HCT116 (cell line): ENCODE data around the gene RAD21L1. TPM values are rescaled to one million over a fixed set of nuclear protein-coding genes. Genes with fewer than 3 reads are reported as not detected.
A peak's percentile ranks its signal among the peaks of the same experiment; 100 is the strongest.

Experiments
- ATAC-seq: fragments of 200-7000 bp; cut with Tn5 transposase; 2 replicates; pipeline ENCODE4 v1.9.1; 2020; ENCODE audit warnings: mild to moderate bottlenecking, moderate library complexity
- BruUV-seq: library from RNA; stranded (reverse); fragments of 400-500 nt; replicated peaks from 2 replicates; lab custom pipeline; 2021; lab: Mats Ljungman, UMichigan
- CTCF ChIA-PET: fragments of 300-600 bp; sonication (Branson Sonifier 250); formaldehyde crosslinking; loops from one replicate; lab custom pipeline; 2021; ENCODE audit warnings: antibody characterized with exemption; lab: Charles Lee
- POLR2A ChIA-PET: fragments of 300-600, 350-600 bp; sonication (Branson Sonifier 250); formaldehyde crosslinking; loops from one replicate; lab custom pipeline; 2021; ENCODE audit warnings: antibody characterized with exemption; lab: Charles Lee
- RAD21 ChIA-PET, 2 experiments: fragments of 300-600 bp; sonication (Branson Sonifier 250); formaldehyde crosslinking; loops; one replicate each; lab custom pipeline; 2023; ENCODE audit warnings: low total read pairs in 2 of 2; ENCODE audit not compliant: uncharacterized antibody in 2 of 2, unreplicated experiment in 2 of 2, low non-redundant PET in 1 of 2; lab: Charles Lee
- DNase-seq: peaks from one replicate; pipeline ENCODE4 v3.0.0-alpha.2; 2010; ENCODE audit warnings: low read depth, low spot score
- H2AFZ ChIP-seq: fragments of 200-600 bp; shearing (Covaris generic), sonication (generic); 2 replicates; pipeline ENCODE4 v1.6.1; 2017; ENCODE audit warnings: low read depth, mixed run types, mixed read lengths, antibody characterized with exemption, low read length; ENCODE audit not compliant: poor library complexity, severe bottlenecking
- H3K27ac ChIP-seq: 2 replicates; pipeline ENCODE4 v1.5.1; 2012; ENCODE audit warnings: low read depth, low read length
- H3K27me3 ChIP-seq: fragments of 200-600 bp; sonication (generic); 2 replicates; pipeline ENCODE4 v1.6.1; 2016; ENCODE audit warnings: mixed run types, low read length, mixed read lengths; ENCODE audit not compliant: insufficient read depth
- H3K36me3 ChIP-seq, 2 experiments: fragments of 200-500 bp in 1 of 2; fragments of 200-600 bp in 1 of 2; sonication (Bioruptor generic) in 1 of 2; sonication (generic) in 1 of 2; 2 replicates each; pipeline versions ENCODE4 v1.5.1 to v1.6.1; 2014 to 2016; ENCODE audit warnings: low read length in 2 of 2, inconsistent platforms in 1 of 2, mixed read lengths in 1 of 2, mixed run types in 1 of 2; ENCODE audit not compliant: insufficient read depth in 2 of 2, control insufficient read depth in 1 of 2
- H3K4me1 ChIP-seq, 2 experiments: fragments of 200-600 bp in 1 of 2; sonication (generic) in 1 of 2; 2 replicates each; pipeline versions ENCODE4 v1.5.1 to v1.6.1; 2012 to 2017; ENCODE audit warnings: low read length in 2 of 2, inconsistent platforms in 1 of 2, mild to moderate bottlenecking in 1 of 2, mixed read lengths in 1 of 2, mixed run types in 1 of 2, moderate library complexity in 1 of 2; ENCODE audit not compliant: insufficient read depth in 2 of 2, control insufficient read depth in 1 of 2
- H3K4me2 ChIP-seq: fragments of 200-600 bp; sonication (generic); 2 replicates; pipeline ENCODE4 v1.6.1; 2017; ENCODE audit warnings: mixed run types, low read length, mixed read lengths
- H3K4me3 ChIP-seq, 2 experiments: fragments of 200-600 bp in 1 of 2; sonication (generic) in 1 of 2; replicated peaks in 1 of 2; 2 replicates each; pipeline ENCODE4 v1.5.1; 2011 to 2016; ENCODE audit warnings: low read length in 2 of 2, control low read depth in 1 of 2, low read depth in 1 of 2, mild to moderate bottlenecking in 1 of 2, mixed read lengths in 1 of 2, mixed run types in 1 of 2
- H3K79me2 ChIP-seq: fragments of 200-600 bp; sonication (generic); 2 replicates; pipeline ENCODE4 v1.6.1; 2017; ENCODE audit warnings: mild to moderate bottlenecking, mixed run types, low read length, moderate library complexity, mixed read lengths; ENCODE audit not compliant: insufficient read depth
- H3K9ac ChIP-seq: fragments of 200-600 bp; sonication (generic); 2 replicates; pipeline ENCODE4 v1.6.1; 2016; ENCODE audit warnings: low read length, mixed read lengths
- H3K9me2 ChIP-seq: fragments of 200-600 bp; sonication (generic), shearing (Covaris generic); 2 replicates; pipeline ENCODE4 v1.6.1; 2017; ENCODE audit warnings: mixed run types, mild to moderate bottlenecking, moderate library complexity; ENCODE audit not compliant: insufficient read depth
- H3K9me3 ChIP-seq, 2 experiments: fragments of 200-500 bp in 1 of 2; fragments of 200-600 bp in 1 of 2; sonication (Bioruptor generic) in 1 of 2; sonication (generic) in 1 of 2; 2 replicates each; pipeline ENCODE4 v1.6.1; 2014 to 2017; ENCODE audit warnings: low read length in 2 of 2, mixed read lengths in 2 of 2, inconsistent platforms in 1 of 2, low read depth in 1 of 2, mild to moderate bottlenecking in 1 of 2, mixed run types in 1 of 2, moderate library complexity in 1 of 2; ENCODE audit not compliant: control insufficient read depth in 1 of 2, insufficient read depth in 1 of 2
- H4K20me1 ChIP-seq: fragments of 200-600 bp; sonication (generic), shearing (Covaris generic); 2 replicates; pipeline ENCODE4 v1.6.1; 2017; ENCODE audit warnings: mixed run types, mild to moderate bottlenecking, moderate library complexity; ENCODE audit not compliant: insufficient read depth
- POLR2AphosphoS5 ChIP-seq: IDR thresholded peaks from 2 replicates; pipeline ENCODE4 v1.6.1; 2011; ENCODE audit warnings: mild to moderate bottlenecking, low read depth, low read length, moderate library complexity
- SIN3A ChIP-seq: IDR thresholded peaks from 2 replicates; pipeline ENCODE4 v1.6.1; 2012; ENCODE audit warnings: low read depth
- SP1 ChIP-seq: IDR thresholded peaks from 2 replicates; pipeline ENCODE4 v1.6.1; 2012; ENCODE audit warnings: low read depth
- ZBTB33 ChIP-seq: IDR thresholded peaks from 2 replicates; pipeline ENCODE4 v1.6.1; 2011; ENCODE audit warnings: mild to moderate bottlenecking, low read length, moderate library complexity; ENCODE audit not compliant: insufficient replicate concordance; ENCODE audit errors: extremely low read depth
- ZFX ChIP-seq: fragments of 450-650 bp; IDR thresholded peaks from 2 replicates; pipeline ENCODE4 v1.6.1; 2017
- intact Hi-C: fragments of 100-400 bp; cut with micrococcal nuclease; formaldehyde crosslinking; loops from 2 replicates; pipeline ENCODE4 v1.10.0; 2022
- total RNA-seq: library from RNA; stranded (reverse); gene quantifications from one replicate; pipeline ENCODE4 v1.2.1, GENCODE V29; 2021; ENCODE audit not compliant: unreplicated experiment
- TF ChIP-seq, protein P1 (sequence below): IDR thresholded peaks from 2 replicates; pipeline ENCODE4 v1.6.1; 2012; ENCODE audit warnings: low read depth

The RAD21L1 gene
- total RNA-seq, 1 experiment from 2014 or later, result 0.17 TPM

DNA sequence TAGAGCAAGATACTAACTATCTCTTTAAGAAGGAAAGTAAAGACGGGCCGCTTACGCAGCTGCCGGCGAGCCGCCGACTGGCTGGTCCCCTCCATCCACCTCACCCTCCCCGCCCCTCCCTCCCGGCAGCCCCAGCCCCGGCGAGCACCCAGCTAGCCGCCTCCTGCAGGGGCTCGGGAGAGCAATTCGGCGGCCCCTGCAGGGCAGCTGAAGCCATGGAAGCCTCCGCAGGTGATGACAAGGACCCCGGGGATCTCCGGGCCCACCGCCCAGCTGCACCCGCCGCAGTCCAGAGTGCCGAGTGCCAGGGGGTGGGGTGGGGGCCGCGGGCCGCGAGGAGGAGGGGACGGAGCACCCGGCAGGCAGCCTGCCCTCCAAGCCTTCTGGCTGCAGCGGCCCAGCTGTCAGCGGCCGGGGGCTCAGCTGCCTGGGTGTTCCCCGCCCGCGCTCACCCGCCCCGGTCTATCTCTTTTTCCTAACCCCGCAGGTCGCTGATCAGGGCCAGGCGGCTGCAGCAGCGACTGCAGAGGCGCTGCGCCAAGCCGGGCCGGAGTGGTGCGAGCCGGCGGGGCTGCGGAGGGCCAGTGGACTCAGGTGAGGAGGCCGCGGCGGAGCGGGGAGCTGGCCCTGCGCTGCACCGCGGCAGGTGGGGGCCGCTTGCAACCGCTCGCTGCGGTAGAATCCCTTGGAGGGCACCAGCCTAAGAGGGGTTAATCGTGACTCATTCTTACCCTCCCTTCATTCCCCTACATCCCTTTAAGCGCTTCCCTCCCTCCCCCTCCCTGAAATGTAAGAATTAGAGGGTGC, 40.5 kb downstream of the RAD21L1 start, which contains the start of gene SNPH:
TSS of gene SNPH (plus strand) at position 128 of the 807 bp plus-strand sequence. CDS start 29,946 bp downstream, outside the sequence.
- H3K27me3 ChIP-seq, result no peaks in the 10 kb centered on the region
- no peaks in the 10 kb centered on the region for H3K9me3 ChIP-seq
- DNase-seq (peak; percentile 53), ATAC-seq (peak; percentile 93)
- BruUV-seq, result no TSS peak
- ChIA-PET RAD21 (interaction anchor here in 1 of 2 experiments (0.6 kb wide), 1 partner anchor 23 kb away, joined by 3 read pairs; no protein-coding TSS in a partner anchor), POLR2A (interaction anchor here (0.6 to 1.4 kb wide), 5 partner anchors 8 to 188 kb away, joined by 3 to 5 read pairs (median 3); no protein-coding TSS in a partner anchor), CTCF (no interaction called here)
- H4K20me1 ChIP-seq, result no peaks in the 10 kb centered on the region
- H3K27ac ChIP-seq, result peak within 1 kb of the TSS; percentile 38; the same call in 1 of the 2 replicates
- H3K79me2 ChIP-seq, result no peaks in the 10 kb centered on the region
- peak within 1 kb of the TSS; percentile 44 for H2AFZ ChIP-seq
- TF ChIP-seq ZFX (peak; percentile 50; the same call in 1 of the 2 replicates), SP1 (peak; percentile 16; the same call in 1 of the 2 replicates), ZBTB33 (no peak), POLR2AphosphoS5 (0 out of 2 replicates have a peak, but pooled peaks have one; percentile 25), SIN3A (no peak; the same call in 1 of the 2 replicates)
- TF ChIP-seq, protein P1, sequence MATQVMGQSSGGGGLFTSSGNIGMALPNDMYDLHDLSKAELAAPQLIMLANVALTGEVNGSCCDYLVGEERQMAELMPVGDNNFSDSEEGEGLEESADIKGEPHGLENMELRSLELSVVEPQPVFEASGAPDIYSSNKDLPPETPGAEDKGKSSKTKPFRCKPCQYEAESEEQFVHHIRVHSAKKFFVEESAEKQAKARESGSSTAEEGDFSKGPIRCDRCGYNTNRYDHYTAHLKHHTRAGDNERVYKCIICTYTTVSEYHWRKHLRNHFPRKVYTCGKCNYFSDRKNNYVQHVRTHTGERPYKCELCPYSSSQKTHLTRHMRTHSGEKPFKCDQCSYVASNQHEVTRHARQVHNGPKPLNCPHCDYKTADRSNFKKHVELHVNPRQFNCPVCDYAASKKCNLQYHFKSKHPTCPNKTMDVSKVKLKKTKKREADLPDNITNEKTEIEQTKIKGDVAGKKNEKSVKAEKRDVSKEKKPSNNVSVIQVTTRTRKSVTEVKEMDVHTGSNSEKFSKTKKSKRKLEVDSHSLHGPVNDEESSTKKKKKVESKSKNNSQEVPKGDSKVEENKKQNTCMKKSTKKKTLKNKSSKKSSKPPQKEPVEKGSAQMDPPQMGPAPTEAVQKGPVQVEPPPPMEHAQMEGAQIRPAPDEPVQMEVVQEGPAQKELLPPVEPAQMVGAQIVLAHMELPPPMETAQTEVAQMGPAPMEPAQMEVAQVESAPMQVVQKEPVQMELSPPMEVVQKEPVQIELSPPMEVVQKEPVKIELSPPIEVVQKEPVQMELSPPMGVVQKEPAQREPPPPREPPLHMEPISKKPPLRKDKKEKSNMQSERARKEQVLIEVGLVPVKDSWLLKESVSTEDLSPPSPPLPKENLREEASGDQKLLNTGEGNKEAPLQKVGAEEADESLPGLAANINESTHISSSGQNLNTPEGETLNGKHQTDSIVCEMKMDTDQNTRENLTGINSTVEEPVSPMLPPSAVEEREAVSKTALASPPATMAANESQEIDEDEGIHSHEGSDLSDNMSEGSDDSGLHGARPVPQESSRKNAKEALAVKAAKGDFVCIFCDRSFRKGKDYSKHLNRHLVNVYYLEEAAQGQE, result no peak
- intact Hi-C loops, result no loop called here
- H3K9ac ChIP-seq, result peak within 1 kb of the TSS; percentile 39
- no peaks in the 10 kb centered on the region; the same call in 1 of the 2 replicates for H3K9me2 ChIP-seq
- no peaks in the 10 kb centered on the region for H3K36me3 ChIP-seq
- peaks cover 6 to 21% of the 10 kb centered on the region in 2 experiments; a peak in 3 of 4 replicates for H3K4me1 ChIP-seq
- H3K4me3 ChIP-seq, result peak within 1 kb of the TSS; percentile 57 to 70
- H3K4me2 ChIP-seq, result peak within 1 kb of the TSS; percentile 75
